K562 (cell line): ENCODE measurements around the gene EXOSC6. TPM values are rescaled to one million over a fixed set of nuclear protein-coding genes. Genes with fewer than 3 reads are reported as not detected.
"Not testable (repeated sequence)": the region's sequence is repeated elsewhere in the genome, so short reads cannot be mapped to it uniquely, and the experiment has no call there.

Experiments
- ATAC-seq: fragments of 200-7000 bp; cut with Tn5 transposase; 3 replicates; pipeline ENCODE4 v1.9.1; 2020; ENCODE audit warnings: moderate library complexity
- BruUV-seq: library from RNA; stranded (reverse); fragments of 400-500 nt; replicated peaks from 2 replicates; lab custom pipeline; 2021; lab: Mats Ljungman, UMichigan
- CTCF ChIA-PET: fragments of 300-600 bp; formaldehyde crosslinking; extraction: SDS; loops from one replicate; lab custom pipeline; 2021; ENCODE audit warnings: low intra/inter-chr PET ratio; lab: Yijun Ruan, JAX
- POLR2A ChIA-PET: fragments of 300-600, 350-650 bp; sonication (Branson Sonifier 250); formaldehyde crosslinking; extraction: SDS; loops from one replicate; lab custom pipeline; 2021; ENCODE audit warnings: antibody characterized with exemption, inconsistent platforms; lab: Yijun Ruan, JAX
- DNase-seq, 4 experiments: peaks; one replicate each; pipeline versions ENCODE4 v3.0.0 to v3.0.0-alpha.2; 2011 to 2018; ENCODE audit warnings: low spot score in 3 of 4, mixed read lengths in 3 of 4; ENCODE audit errors: extremely low read depth in 1 of 4
- FAIRE-seq: peaks from 2 replicates; lab custom pipeline; 2011; peaks lifted over from hg19 to GRCh38; lab: Jason Lieb, UNC
- H2AFZ ChIP-seq: 2 replicates; pipeline ENCODE4 v1.6.0; 2011; ENCODE audit warnings: low read depth, low read length, control low read depth, inconsistent platforms
- H3K27ac ChIP-seq: fragments of 200-600 bp; 3 replicates; pipeline ENCODE4 v1.8.0; 2011; ENCODE audit warnings: low read depth, mild to moderate bottlenecking, control low read depth, inconsistent platforms, low read length, moderate library complexity, mixed read lengths; ENCODE audit errors: extremely low read depth
- H3K27me3 ChIP-seq, 2 experiments: fragments of 300-600 bp in 1 of 2; 2 replicates in 1 of 2; 3 replicates in 1 of 2; pipeline versions ENCODE4 v1.6.0 to v1.8.0; 2011; ENCODE audit warnings: inconsistent platforms in 2 of 2, low read length in 2 of 2, mild to moderate bottlenecking in 1 of 2, mixed read lengths in 1 of 2, moderate library complexity in 1 of 2; ENCODE audit not compliant: control insufficient read depth in 2 of 2, insufficient read depth in 2 of 2
- H3K36me3 ChIP-seq: fragments of 300-600 bp; 3 replicates; pipeline ENCODE4 v1.8.0; 2011; ENCODE audit warnings: mild to moderate bottlenecking, low read length, inconsistent platforms; ENCODE audit not compliant: control insufficient read depth, insufficient read depth
- H3K4me1 ChIP-seq, 2 experiments: fragments of 200-600 bp in 1 of 2; replicated peaks in 1 of 2; 2 replicates in 1 of 2; 3 replicates in 1 of 2; pipeline versions ENCODE4 v1.5.1 to v1.8.0; 2011; ENCODE audit warnings: inconsistent platforms in 2 of 2, low read length in 2 of 2, mild to moderate bottlenecking in 1 of 2, mixed read lengths in 1 of 2, moderate library complexity in 1 of 2; ENCODE audit not compliant: control insufficient read depth in 2 of 2, insufficient read depth in 2 of 2
- H3K4me2 ChIP-seq: 2 replicates; pipeline ENCODE4 v1.6.1; 2011; ENCODE audit warnings: low read length, control low read depth, inconsistent platforms, mixed read lengths; ENCODE audit not compliant: insufficient read depth
- H3K4me3 ChIP-seq: fragments of 200-600 bp; sonication (generic), shearing (Covaris generic); 2 replicates; pipeline ENCODE4 v1.5.1; 2016; ENCODE audit warnings: control low read depth, inconsistent platforms
- H3K79me2 ChIP-seq: fragments of 200-600 bp; 3 replicates; pipeline ENCODE4 v1.8.0; 2011; ENCODE audit warnings: low read length, inconsistent platforms; ENCODE audit not compliant: control insufficient read depth, insufficient read depth
- H3K9ac ChIP-seq, 2 experiments: 2 replicates each; pipeline versions ENCODE4 v1.6.0 to v1.6.1; 2011; ENCODE audit warnings: low read depth in 2 of 2, low read length in 2 of 2, control low read depth in 1 of 2, inconsistent platforms in 1 of 2, mild to moderate bottlenecking in 1 of 2, mixed read lengths in 1 of 2; ENCODE audit not compliant: insufficient read depth in 1 of 2
- H3K9me1 ChIP-seq: one replicate; pipeline ENCODE4 v1.6.0; 2011; ENCODE audit warnings: inconsistent platforms, mild to moderate bottlenecking, low read length, moderate library complexity; ENCODE audit not compliant: control insufficient read depth, insufficient read depth
- H3K9me3 ChIP-seq: replicated peaks from 2 replicates; pipeline ENCODE4 v1.5.1; 2011; ENCODE audit warnings: low read depth, low read length, inconsistent platforms; ENCODE audit not compliant: control insufficient read depth, insufficient read depth
- H4K20me1 ChIP-seq: replicated peaks from 2 replicates; pipeline ENCODE4 v1.6.1; 2011; ENCODE audit warnings: low read length, inconsistent platforms, mixed read lengths; ENCODE audit not compliant: control insufficient read depth, insufficient read depth
- WGBS: fragments of 100-300 bp; shearing (Covaris generic); methylation state at CpG from one replicate; pipeline ENCODE4 v1.1.6; 2016; ENCODE audit warnings: low coverage, mixed read lengths; ENCODE audit not compliant: insufficient coverage; ENCODE audit errors: missing lambda C conversion rate; 5-methylcytosine and 5-hydroxymethylcytosine counted together
- in situ Hi-C: fragments of 300-500 bp; cut with MboI; formaldehyde crosslinking; loops from 4 replicates; pipeline ENCODE4 v1.15.0; 2018; ENCODE audit warnings: inconsistent platforms, mixed read lengths
- intact Hi-C: fragments of 100-400 bp; cut with micrococcal nuclease; formaldehyde crosslinking; loops from 2 replicates; pipeline ENCODE4 v1.14.2; 2022
- polyA plus RNA-seq, 8 experiments: library from polyadenylated mRNA; depleted of rRNA in 4 of 8; stranded (reverse) in 5 of 8; unstranded in 3 of 8; fragments of >200 nt; fragmentation: Nextera tagmentation in 2 of 8; fragmentation: Illumina TruSeq in 1 of 8; extraction: Ambion mirVana in 2 of 8; extraction: Trizol in 1 of 8; gene quantifications; 2 replicates each; pipeline versions ENCODE4 v1.2.1 to v1.2.3, GENCODE V29; 2011 to 2014; ENCODE audit warnings: inconsistent platforms in 1 of 8, missing spikeins in 1 of 8
- total RNA-seq, 7 experiments: library from RNA; depleted of rRNA in 6 of 7; stranded (reverse); fragments of >200 nt in 6 of 7; fragmentation: Illumina TruSeq in 2 of 7; extraction: Trizol in 2 of 7; gene quantifications; 2 replicates each; pipeline versions ENCODE4 v1.2.1 to v1.2.3, GENCODE V29; 2011 to 2021; ENCODE audit warnings: low replicate concordance in 1 of 7
- TF ChIP-seq, protein P1 (sequence below), 2 experiments: fragments of 450-650 bp in 1 of 2; IDR thresholded peaks; 2 replicates each; pipeline ENCODE4 v1.6.1; 2011 to 2017; ENCODE audit warnings: low read depth in 2 of 2, antibody characterized with exemption in 1 of 2, borderline replicate concordance in 1 of 2, low read length in 1 of 2, mild to moderate bottlenecking in 1 of 2, mixed read lengths in 1 of 2; ENCODE audit not compliant: control insufficient read depth in 1 of 2
- TF ChIP-seq, protein P2 (sequence below): sonication (generic); formaldehyde crosslinking; IDR thresholded peaks from 2 replicates; pipeline ENCODE4 v1.8.1; 2023; ENCODE audit warnings: mild to moderate bottlenecking, missing genetic modification reagents

The EXOSC6 gene
- total and polyA plus RNA-seq, 9 of the 15 experiments (the other 6 are each of a cell fraction or from before 2014, with no cell fraction given): 9.2 to 29.0 (median 15.6) TPM

DNA sequence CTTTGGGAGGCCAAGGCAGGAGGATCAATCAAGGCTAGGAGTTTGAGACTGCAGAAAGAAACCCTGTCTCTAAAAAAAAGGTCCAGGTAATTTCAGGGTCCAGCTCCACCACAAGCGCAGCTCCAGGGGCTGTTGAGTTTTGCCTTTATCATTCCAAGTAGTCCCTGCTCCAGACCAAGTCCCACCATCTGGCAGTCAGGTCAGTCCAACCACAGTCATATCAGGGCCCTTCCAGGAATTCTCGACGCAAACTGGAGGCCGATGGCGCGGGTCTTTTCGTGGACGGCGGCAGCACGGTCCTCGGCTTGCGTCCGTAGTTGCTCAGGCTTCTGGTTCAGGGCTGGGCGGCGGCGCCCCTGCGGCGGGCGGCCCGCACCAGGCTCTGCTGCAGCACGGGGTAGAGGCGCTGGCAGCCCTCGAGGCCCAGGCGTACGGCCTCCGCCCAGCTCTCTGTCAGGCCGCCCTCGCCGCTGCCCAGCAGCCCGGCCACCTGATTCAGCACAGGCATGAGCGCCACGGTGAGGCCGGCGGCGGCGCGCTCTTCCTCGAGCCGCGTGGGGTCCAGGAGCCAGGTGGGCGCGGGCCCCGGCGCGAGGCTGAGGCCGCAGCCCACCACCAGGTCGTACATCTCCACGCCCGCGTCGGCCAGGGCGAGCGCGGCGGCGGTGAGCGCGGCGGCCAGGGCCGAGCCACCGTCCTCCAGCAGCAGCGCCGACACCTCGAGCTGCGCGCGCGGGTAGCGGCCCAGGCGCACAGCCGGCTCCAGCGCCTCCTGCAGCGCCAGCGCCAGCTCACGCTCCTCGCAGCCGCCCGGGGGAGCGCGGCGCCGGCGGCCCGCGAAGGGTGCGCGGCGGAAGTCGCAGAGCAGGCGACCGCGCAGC, 752 bp downstream of the EXOSC6 start (continued):
- TF ChIP-seq, protein P1, sequence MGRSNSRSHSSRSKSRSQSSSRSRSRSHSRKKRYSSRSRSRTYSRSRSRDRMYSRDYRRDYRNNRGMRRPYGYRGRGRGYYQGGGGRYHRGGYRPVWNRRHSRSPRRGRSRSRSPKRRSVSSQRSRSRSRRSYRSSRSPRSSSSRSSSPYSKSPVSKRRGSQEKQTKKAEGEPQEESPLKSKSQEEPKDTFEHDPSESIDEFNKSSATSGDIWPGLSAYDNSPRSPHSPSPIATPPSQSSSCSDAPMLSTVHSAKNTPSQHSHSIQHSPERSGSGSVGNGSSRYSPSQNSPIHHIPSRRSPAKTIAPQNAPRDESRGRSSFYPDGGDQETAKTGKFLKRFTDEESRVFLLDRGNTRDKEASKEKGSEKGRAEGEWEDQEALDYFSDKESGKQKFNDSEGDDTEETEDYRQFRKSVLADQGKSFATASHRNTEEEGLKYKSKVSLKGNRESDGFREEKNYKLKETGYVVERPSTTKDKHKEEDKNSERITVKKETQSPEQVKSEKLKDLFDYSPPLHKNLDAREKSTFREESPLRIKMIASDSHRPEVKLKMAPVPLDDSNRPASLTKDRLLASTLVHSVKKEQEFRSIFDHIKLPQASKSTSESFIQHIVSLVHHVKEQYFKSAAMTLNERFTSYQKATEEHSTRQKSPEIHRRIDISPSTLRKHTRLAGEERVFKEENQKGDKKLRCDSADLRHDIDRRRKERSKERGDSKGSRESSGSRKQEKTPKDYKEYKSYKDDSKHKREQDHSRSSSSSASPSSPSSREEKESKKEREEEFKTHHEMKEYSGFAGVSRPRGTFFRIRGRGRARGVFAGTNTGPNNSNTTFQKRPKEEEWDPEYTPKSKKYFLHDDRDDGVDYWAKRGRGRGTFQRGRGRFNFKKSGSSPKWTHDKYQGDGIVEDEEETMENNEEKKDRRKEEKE (IDR thresholded peaks at IDR 0.05; ENCODE audit: borderline replicate concordance in 1 of 2, control insufficient read depth in 1 of 2, low read depth in 2 of 2, low read length in 1 of 2): no peak

DNA sequence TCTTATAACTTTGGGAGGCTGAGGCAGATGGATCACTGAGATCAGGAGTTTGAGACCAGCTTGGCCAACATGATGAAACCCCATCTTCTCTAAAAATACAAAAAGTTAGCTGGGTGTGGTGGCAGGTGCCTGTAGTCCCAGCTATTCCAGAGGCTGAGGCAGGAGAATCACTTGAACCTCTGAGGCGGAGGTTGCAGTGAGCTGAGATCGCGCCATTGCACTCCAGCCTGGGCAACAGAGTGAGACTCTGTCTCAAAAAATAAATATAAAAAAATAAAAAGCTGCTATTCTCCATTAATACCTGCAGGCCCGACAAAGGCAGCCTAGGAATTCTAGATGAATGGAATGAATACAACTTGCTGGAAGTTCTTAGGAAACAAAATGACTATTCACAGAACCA, 2.0 kb downstream of the EXOSC6 start:
- TF ChIP-seq, protein P2, sequence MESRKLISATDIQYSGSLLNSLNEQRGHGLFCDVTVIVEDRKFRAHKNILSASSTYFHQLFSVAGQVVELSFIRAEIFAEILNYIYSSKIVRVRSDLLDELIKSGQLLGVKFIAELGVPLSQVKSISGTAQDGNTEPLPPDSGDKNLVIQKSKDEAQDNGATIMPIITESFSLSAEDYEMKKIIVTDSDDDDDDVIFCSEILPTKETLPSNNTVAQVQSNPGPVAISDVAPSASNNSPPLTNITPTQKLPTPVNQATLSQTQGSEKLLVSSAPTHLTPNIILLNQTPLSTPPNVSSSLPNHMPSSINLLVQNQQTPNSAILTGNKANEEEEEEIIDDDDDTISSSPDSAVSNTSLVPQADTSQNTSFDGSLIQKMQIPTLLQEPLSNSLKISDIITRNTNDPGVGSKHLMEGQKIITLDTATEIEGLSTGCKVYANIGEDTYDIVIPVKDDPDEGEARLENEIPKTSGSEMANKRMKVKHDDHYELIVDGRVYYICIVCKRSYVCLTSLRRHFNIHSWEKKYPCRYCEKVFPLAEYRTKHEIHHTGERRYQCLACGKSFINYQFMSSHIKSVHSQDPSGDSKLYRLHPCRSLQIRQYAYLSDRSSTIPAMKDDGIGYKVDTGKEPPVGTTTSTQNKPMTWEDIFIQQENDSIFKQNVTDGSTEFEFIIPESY (CRISPR knock-in tag): peak; percentile 29; the same call in 1 of the 2 replicates
- WGBS: 56% methylated on average over 4 of the region's 4 CpGs
- H3K27me3 ChIP-seq, intact Hi-C loops, DNase-seq, in situ Hi-C loops, FAIRE-seq, H2AFZ ChIP-seq, CTCF ChIA-PET, H3K27ac ChIP-seq, H3K9me3 ChIP-seq, ATAC-seq, H3K9me1 ChIP-seq, BruUV-seq: not testable (repeated sequence)
- Histone ChIP-seq H3K4me2 (peak overlapping the region; percentile 62), H3K4me1 (peaks cover 5 to 20% of the 10 kb centered on the region in 2 experiments; a peak in 4 of 5 replicates), H3K4me3 (peak overlapping the region; percentile 24; the same call in 1 of the 2 replicates), H3K79me2 (peaks cover 35% of the 10 kb centered on the region), H3K36me3 (peaks cover 39% of the 10 kb centered on the region), H3K9ac (peak overlapping the region; percentile 41 to 77; a peak in 2 of 4 replicates), H4K20me1 (peaks cover 31% of the 10 kb centered on the region)
- POLR2A ChIA-PET: interaction anchor here (0.6 to 0.9 kb wide), 2 partner anchors 8 to 40 kb away, joined by 3 to 5 read pairs; partner anchors contain the start of gene AARS1

DNA sequence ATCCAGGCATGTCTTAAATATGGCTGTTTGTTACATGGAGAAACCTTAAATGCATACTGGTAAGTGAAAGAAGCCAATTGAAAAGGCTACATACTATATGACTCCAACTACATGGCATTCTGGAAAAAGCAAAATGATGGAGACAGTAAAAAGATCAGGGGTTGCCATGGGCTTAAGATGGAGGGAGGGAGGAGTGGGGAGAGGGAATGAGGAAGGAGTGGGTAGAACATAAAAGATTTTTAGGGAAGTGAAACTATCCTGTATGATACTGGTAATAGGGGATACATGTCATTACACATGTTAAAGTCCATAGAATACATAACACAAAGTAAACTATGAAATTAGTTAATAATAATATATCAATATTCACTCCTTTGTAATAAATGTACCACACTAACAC, 13.0 kb downstream of the EXOSC6 start:
- H3K4me3 ChIP-seq, H2AFZ ChIP-seq, H4K20me1 ChIP-seq, H3K9ac ChIP-seq, H3K27me3 ChIP-seq, H3K9me3 ChIP-seq, CTCF ChIA-PET, ATAC-seq, H3K4me1 ChIP-seq, intact Hi-C loops, POLR2A ChIA-PET, H3K9me1 ChIP-seq, BruUV-seq, H3K4me2 ChIP-seq, DNase-seq, H3K27ac ChIP-seq, H3K36me3 ChIP-seq, in situ Hi-C loops, FAIRE-seq, H3K79me2 ChIP-seq: not testable (repeated sequence)
